Measurements from ENCODE around the gene PPFIBP1. TPM values are rescaled to one million over a fixed set of nuclear protein-coding genes. Genes with fewer than 3 reads are reported as not detected.

Gene PPFIBP1
- total RNA-seq, 1 donor from 2014 or later: 84.1 TPM

GRCh38 chr12:27667540-27667939, 143.5 kb downstream of the PPFIBP1 start:
- no peak overlapping the region for H3K4me3 Mint-ChIP-seq (ENCODE audit: unreplicated experiment)
- TF ChIP-seq, protein P1, sequence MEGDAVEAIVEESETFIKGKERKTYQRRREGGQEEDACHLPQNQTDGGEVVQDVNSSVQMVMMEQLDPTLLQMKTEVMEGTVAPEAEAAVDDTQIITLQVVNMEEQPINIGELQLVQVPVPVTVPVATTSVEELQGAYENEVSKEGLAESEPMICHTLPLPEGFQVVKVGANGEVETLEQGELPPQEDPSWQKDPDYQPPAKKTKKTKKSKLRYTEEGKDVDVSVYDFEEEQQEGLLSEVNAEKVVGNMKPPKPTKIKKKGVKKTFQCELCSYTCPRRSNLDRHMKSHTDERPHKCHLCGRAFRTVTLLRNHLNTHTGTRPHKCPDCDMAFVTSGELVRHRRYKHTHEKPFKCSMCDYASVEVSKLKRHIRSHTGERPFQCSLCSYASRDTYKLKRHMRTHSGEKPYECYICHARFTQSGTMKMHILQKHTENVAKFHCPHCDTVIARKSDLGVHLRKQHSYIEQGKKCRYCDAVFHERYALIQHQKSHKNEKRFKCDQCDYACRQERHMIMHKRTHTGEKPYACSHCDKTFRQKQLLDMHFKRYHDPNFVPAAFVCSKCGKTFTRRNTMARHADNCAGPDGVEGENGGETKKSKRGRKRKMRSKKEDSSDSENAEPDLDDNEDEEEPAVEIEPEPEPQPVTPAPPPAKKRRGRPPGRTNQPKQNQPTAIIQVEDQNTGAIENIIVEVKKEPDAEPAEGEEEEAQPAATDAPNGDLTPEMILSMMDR (IDR thresholded peaks at IDR 0.05): no peak
- no peaks in the 10 kb centered on the region for H3K9me3 Mint-ChIP-seq (ENCODE audit: unreplicated experiment)
- H3K27me3 Mint-ChIP-seq (ENCODE audit: unreplicated experiment): no peaks in the 10 kb centered on the region
- no peak for DNase-seq (ENCODE audit: extremely low spot score, unreplicated experiment)
- no peak overlapping the region for H3K27ac Mint-ChIP-seq (ENCODE audit: unreplicated experiment)
- H3K4me1 Mint-ChIP-seq (ENCODE audit: unreplicated experiment): peaks cover 7% of the 10 kb centered on the region
- H3K36me3 Mint-ChIP-seq (ENCODE audit: unreplicated experiment): peaks cover 76% of the 10 kb centered on the region

DNA sequence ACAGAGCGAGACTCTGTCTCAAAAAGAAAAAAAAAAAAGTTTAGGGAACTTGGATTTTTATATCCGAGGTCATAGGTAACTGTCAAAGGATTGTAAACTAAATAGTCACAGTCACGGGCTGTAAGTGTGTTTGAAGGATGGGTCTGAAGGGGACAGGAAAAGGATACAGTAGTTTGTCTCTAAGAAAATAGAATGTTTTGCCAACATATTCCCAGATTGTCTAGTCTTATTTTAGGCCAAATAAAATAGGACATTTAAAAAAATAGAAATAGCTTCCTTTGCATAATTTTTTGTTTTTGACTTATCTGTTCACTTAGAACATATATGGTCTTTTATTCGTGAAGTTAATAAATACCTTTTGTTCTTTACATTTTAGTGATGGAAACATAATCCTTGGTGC, 148.0 kb downstream of the PPFIBP1 start:
- TF ChIP-seq, protein P1 (IDR thresholded peaks at IDR 0.05): no peak
- no peak overlapping the region for H3K4me3 Mint-ChIP-seq (ENCODE audit: unreplicated experiment)
- H3K9me3 Mint-ChIP-seq (ENCODE audit: unreplicated experiment): no peaks in the 10 kb centered on the region
- H3K36me3 Mint-ChIP-seq (ENCODE audit: unreplicated experiment): peaks cover 49% of the 10 kb centered on the region
- no peak overlapping the region for H3K27ac Mint-ChIP-seq (ENCODE audit: unreplicated experiment)
- peaks cover 7% of the 10 kb centered on the region for H3K4me1 Mint-ChIP-seq (ENCODE audit: unreplicated experiment)
- H3K27me3 Mint-ChIP-seq (ENCODE audit: unreplicated experiment): no peaks in the 10 kb centered on the region
- no peak for DNase-seq (ENCODE audit: extremely low spot score, unreplicated experiment)

GRCh38 chr12:27672643-27673042, 148.6 kb downstream of the PPFIBP1 start:
- Mint-ChIP-seq H3K4me3 (ENCODE audit: unreplicated experiment) (no peak overlapping the region), H3K27me3 (ENCODE audit: unreplicated experiment) (no peaks in the 10 kb centered on the region), H3K9me3 (ENCODE audit: unreplicated experiment) (no peaks in the 10 kb centered on the region), H3K36me3 (ENCODE audit: unreplicated experiment) (peaks cover 45% of the 10 kb centered on the region), H3K27ac (ENCODE audit: unreplicated experiment) (no peak overlapping the region), H3K4me1 (ENCODE audit: unreplicated experiment) (peaks cover 7% of the 10 kb centered on the region)
- TF ChIP-seq, protein P1 (IDR thresholded peaks at IDR 0.05): no peak
- no peak for DNase-seq (ENCODE audit: extremely low spot score, unreplicated experiment)

GRCh38 chr12:27673101-27673718, 149.2 kb downstream of the PPFIBP1 start:
- no peak for DNase-seq (ENCODE audit: extremely low spot score, unreplicated experiment)
- H3K27ac Mint-ChIP-seq (ENCODE audit: unreplicated experiment): no peak overlapping the region
- peaks cover 43% of the 10 kb centered on the region for H3K36me3 Mint-ChIP-seq (ENCODE audit: unreplicated experiment)
- TF ChIP-seq, protein P1 (IDR thresholded peaks at IDR 0.05): no peak
- H3K4me3 Mint-ChIP-seq (ENCODE audit: unreplicated experiment): no peak overlapping the region
- peaks cover 7% of the 10 kb centered on the region for H3K4me1 Mint-ChIP-seq (ENCODE audit: unreplicated experiment)
- no peaks in the 10 kb centered on the region for H3K27me3 Mint-ChIP-seq (ENCODE audit: unreplicated experiment)
- no peaks in the 10 kb centered on the region for H3K9me3 Mint-ChIP-seq (ENCODE audit: unreplicated experiment)

DNA sequence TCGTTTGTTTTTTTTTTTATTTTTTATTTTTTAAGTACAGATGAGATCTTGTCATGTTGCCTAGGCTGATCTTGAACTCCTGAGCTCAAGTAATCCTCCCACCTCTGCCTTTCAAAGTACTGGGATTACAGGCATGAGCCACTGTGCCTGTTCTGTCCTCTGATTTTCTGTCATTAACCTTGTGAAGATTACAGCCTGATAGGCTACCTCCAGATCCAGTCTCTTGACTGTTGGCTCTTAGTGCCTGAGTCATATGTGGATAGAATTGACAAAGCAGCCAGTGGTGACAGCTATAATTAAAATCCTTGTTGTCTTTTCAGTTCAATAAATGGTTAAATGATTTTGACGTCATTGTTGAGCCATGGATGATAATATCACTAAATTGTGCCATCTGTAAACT, 151.0 kb downstream of the PPFIBP1 start:
- Mint-ChIP-seq H3K4me3 (ENCODE audit: unreplicated experiment) (no peak overlapping the region), H3K27me3 (ENCODE audit: unreplicated experiment) (no peaks in the 10 kb centered on the region), H3K36me3 (ENCODE audit: unreplicated experiment) (peaks cover 38% of the 10 kb centered on the region), H3K27ac (ENCODE audit: unreplicated experiment) (no peak overlapping the region), H3K9me3 (ENCODE audit: unreplicated experiment) (no peaks in the 10 kb centered on the region), H3K4me1 (ENCODE audit: unreplicated experiment) (peaks cover 7% of the 10 kb centered on the region)
- no peak for DNase-seq (ENCODE audit: extremely low spot score, unreplicated experiment)
- TF ChIP-seq, protein P1 (IDR thresholded peaks at IDR 0.05): no peak
